Kidney (tissue), 14 donors: ENCODE measurements around the gene ST8SIA5. TPM values are rescaled to one million over a fixed set of nuclear protein-coding genes. Genes with fewer than 3 reads are reported as not detected.

Experiments used
- DNase-seq, 5 donors: peaks; one replicate each; pipeline ENCODE4 v3.0.0-alpha.2; 2013 to 2020
- FAIRE-seq: peaks from 2 replicates; lab custom pipeline; 2012; peaks lifted over from hg19 to GRCh38; lab: Jason Lieb, UNC
- H3K27ac ChIP-seq, 2 donors: one replicate each; pipeline ENCODE4 v1.7.0; 2013; ENCODE audit warnings: low read depth in 2 of 2, low read length in 2 of 2, inconsistent platforms in 1 of 2
- H3K27me3 ChIP-seq: one replicate; pipeline ENCODE4 v1.7.1; 2013; ENCODE audit warnings: low read length, inconsistent platforms; ENCODE audit not compliant: control insufficient read depth, insufficient read depth
- H3K36me3 ChIP-seq, 3 donors: one replicate each; pipeline versions ENCODE4 v1.7.0 to v1.7.1; 2013; ENCODE audit warnings: low read length in 3 of 3, control low read depth in 1 of 3, inconsistent platforms in 1 of 3; ENCODE audit not compliant: insufficient read depth in 3 of 3, control insufficient read depth in 2 of 3
- H3K4me1 ChIP-seq, 3 donors: one replicate each; pipeline versions ENCODE4 v1.7.0 to v1.7.1; 2013; ENCODE audit warnings: low read length in 3 of 3, inconsistent platforms in 1 of 3, low read depth in 1 of 3; ENCODE audit not compliant: control insufficient read depth in 2 of 3, insufficient read depth in 2 of 3
- H3K4me3 ChIP-seq, 3 donors: one replicate each; pipeline versions ENCODE4 v1.7.0 to v1.8.1; 2013; ENCODE audit warnings: low read length in 3 of 3, control low read depth in 1 of 3, inconsistent platforms in 1 of 3
- H3K9ac ChIP-seq, 3 donors: one replicate each; pipeline versions ENCODE4 v1.7.0 to v1.7.1; 2013; ENCODE audit warnings: low read length in 3 of 3, control low read depth in 1 of 3, inconsistent platforms in 1 of 3
- H3K9me3 ChIP-seq, 3 donors: one replicate each; pipeline versions ENCODE4 v1.7.0 to v1.7.1; 2013; ENCODE audit warnings: low read length in 3 of 3, control low read depth in 1 of 3, inconsistent platforms in 1 of 3; ENCODE audit not compliant: control insufficient read depth in 2 of 3, insufficient read depth in 1 of 3
- intact Hi-C: fragments of 100-400 bp; cut with DNase I; formaldehyde crosslinking; loops from one replicate; pipeline ENCODE4 v1.11.1; 2022
- polyA plus RNA-seq: library from polyadenylated mRNA; stranded (reverse); fragments of 350-450 nt; fragmentation: Illumina TruSeq; extraction: RNeasy Lipid Tissue Mini Kit (QIAGEN cat#74804); gene quantifications from one replicate; pipeline ENCODE4 v1.2.3, GENCODE V29; 2014; ENCODE audit warnings: low read depth, low replicate concordance; ENCODE audit not compliant: insufficient read depth
- total RNA-seq: library from RNA; stranded (reverse); fragmentation: NEBNext Ultra II Directional; extraction: Animal tissue kit (Norgen Biotek cat#: 25700); gene quantifications from one replicate; pipeline ENCODE4 v1.2.1, GENCODE V29; 2021
- TF ChIP-seq, protein P1 (sequence below): IDR thresholded peaks from 3 replicates; pipeline ENCODE4 v1.5.1; 2012; ENCODE audit warnings: mild to moderate bottlenecking, moderate library complexity, borderline replicate concordance; ENCODE audit not compliant: insufficient read depth; ENCODE audit errors: extremely low read depth
- donor health status: control.
- donor health status: control.
- donor health status: control.
- donor health status: control.
- donor health status: control.
- donor health status: DM: yes; HTN: yes; CAD: no.
- donor health status: Normal renal cell carcinoma (clear cell type).

Gene ST8SIA5
- total and polyA plus RNA-seq, 2 donors from 2014 or later, result 1.4 to 2.7 TPM

- Histone ChIP-seq H3K27ac (no peak overlapping the region), H3K36me3 (no peaks in the 10 kb centered on the region), H3K4me1 (peaks cover 0 to 3% (median 0%) of the 10 kb centered on the region in 3 donors), H3K4me3 (no peak overlapping the region), H3K27me3 (no peaks in the 10 kb centered on the region), H3K9me3 (no peaks in the 10 kb centered on the region), H3K9ac (no peak overlapping the region)
- FAIRE-seq (no peak), DNase-seq (peak in 1 of 5 donors; percentile 10)
- intact Hi-C loops, result no loop called here
- TF ChIP-seq, protein P1, sequence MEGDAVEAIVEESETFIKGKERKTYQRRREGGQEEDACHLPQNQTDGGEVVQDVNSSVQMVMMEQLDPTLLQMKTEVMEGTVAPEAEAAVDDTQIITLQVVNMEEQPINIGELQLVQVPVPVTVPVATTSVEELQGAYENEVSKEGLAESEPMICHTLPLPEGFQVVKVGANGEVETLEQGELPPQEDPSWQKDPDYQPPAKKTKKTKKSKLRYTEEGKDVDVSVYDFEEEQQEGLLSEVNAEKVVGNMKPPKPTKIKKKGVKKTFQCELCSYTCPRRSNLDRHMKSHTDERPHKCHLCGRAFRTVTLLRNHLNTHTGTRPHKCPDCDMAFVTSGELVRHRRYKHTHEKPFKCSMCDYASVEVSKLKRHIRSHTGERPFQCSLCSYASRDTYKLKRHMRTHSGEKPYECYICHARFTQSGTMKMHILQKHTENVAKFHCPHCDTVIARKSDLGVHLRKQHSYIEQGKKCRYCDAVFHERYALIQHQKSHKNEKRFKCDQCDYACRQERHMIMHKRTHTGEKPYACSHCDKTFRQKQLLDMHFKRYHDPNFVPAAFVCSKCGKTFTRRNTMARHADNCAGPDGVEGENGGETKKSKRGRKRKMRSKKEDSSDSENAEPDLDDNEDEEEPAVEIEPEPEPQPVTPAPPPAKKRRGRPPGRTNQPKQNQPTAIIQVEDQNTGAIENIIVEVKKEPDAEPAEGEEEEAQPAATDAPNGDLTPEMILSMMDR, result no peak
Observed at GRCh38 chr18:46622999-46623398, 133.9 kb downstream of the ST8SIA5 start.

DNA sequence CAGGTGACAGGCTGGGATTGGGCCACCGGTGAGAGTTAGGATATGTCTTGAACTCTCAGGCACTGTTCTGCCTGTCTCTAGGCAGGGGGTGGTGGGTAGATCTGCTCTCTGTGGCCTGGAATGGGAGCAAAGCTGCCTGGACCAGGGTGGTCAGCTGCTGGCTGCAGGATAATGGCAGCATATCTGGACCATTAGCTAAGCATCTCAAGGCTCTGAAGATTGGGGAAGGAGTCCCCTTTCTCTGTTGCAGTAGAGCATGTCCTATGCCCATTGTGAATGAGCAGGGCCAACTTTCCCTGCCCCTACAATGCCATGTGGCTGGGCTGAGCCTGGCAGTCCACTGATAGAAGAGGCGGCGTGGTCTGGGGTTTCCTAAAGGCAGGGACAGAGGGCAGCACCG is 134.4 kb downstream of the ST8SIA5 start:
- TF ChIP-seq, protein P1, result no peak
- Histone ChIP-seq H3K4me3 (no peak overlapping the region), H3K9me3 (no peaks in the 10 kb centered on the region), H3K27ac (no peak overlapping the region), H3K36me3 (no peaks in the 10 kb centered on the region), H3K4me1 (peaks cover 0 to 3% (median 0%) of the 10 kb centered on the region in 3 donors), H3K27me3 (no peaks in the 10 kb centered on the region), H3K9ac (no peak overlapping the region)
- FAIRE-seq (no peak), DNase-seq (no peak)
- intact Hi-C loops, result no loop called here

- peak in 1 of 5 donors; percentile 2 for DNase-seq
- intact Hi-C loops, result no loop called here
- Histone ChIP-seq H3K27me3 (no peaks in the 10 kb centered on the region), H3K36me3 (no peaks in the 10 kb centered on the region), H3K4me3 (no peak overlapping the region), H3K4me1 (peaks cover 0 to 3% (median 0%) of the 10 kb centered on the region in 3 donors), H3K9ac (no peak overlapping the region), H3K9me3 (no peaks in the 10 kb centered on the region), H3K27ac (no peak overlapping the region)
- FAIRE-seq, result no peak
- TF ChIP-seq, protein P1, result no peak
Observed at GRCh38 chr18:46621871-46622270, 135.0 kb downstream of the ST8SIA5 start.
